Measurements from ENCODE around the gene TDP2.
"Not testable (repeated sequence)": the region's sequence is repeated elsewhere in the genome, so short reads cannot be mapped to it uniquely, and the experiment has no call there.

The TDP2 gene

GRCh38 chr6:24648276-24648675 is 18.4 kb downstream of the TDP2 start:
- no peak for DNase-seq (ENCODE audit: low read depth in 2 of 2, low spot score in 1 of 2)

- no peak for DNase-seq (ENCODE audit: low read depth in 2 of 2, low spot score in 1 of 2)
Measured at GRCh38 chr6:24646771-24647170, 19.9 kb downstream of the TDP2 start.

GRCh38 chr6:24644377-24644776 is 22.3 kb downstream of the TDP2 start:
- DNase-seq (ENCODE audit: low read depth in 2 of 2, low spot score in 1 of 2): no peak

- no peak for DNase-seq (ENCODE audit: low read depth in 2 of 2, low spot score in 1 of 2)
Measured at GRCh38 chr6:24643920-24644319, 22.8 kb downstream of the TDP2 start.

GRCh38 chr6:24642061-24642460 is 24.6 kb downstream of the TDP2 start:
- no peak for DNase-seq (ENCODE audit: low read depth in 2 of 2, low spot score in 1 of 2)

GRCh38 chr6:24640631-24641030 is 26.1 kb downstream of the TDP2 start:
- DNase-seq (ENCODE audit: low read depth in 2 of 2, low spot score in 1 of 2): not testable (repeated sequence)

- DNase-seq (ENCODE audit: low read depth in 2 of 2, low spot score in 1 of 2): no peak
Measured at GRCh38 chr6:24640166-24640565, 26.5 kb downstream of the TDP2 start.

- DNase-seq (ENCODE audit: low read depth in 2 of 2, low spot score in 1 of 2): no peak
Measured at GRCh38 chr6:24636681-24637080, 30.0 kb downstream of the TDP2 start.

- DNase-seq (ENCODE audit: low read depth in 2 of 2, low spot score in 1 of 2): no peak
Measured at GRCh38 chr6:24632573-24632972, 34.1 kb downstream of the TDP2 start.

- DNase-seq (ENCODE audit: low read depth in 2 of 2, low spot score in 1 of 2): no peak
Measured at GRCh38 chr6:24631671-24632070, 35.0 kb downstream of the TDP2 start.

GRCh38 chr6:24630856-24631505 is 35.7 kb downstream of the TDP2 start:
- no peak for DNase-seq (ENCODE audit: low read depth in 2 of 2, low spot score in 1 of 2)

- DNase-seq (ENCODE audit: low read depth in 2 of 2, low spot score in 1 of 2): no peak
Measured at GRCh38 chr6:24621626-24622289, 44.9 kb downstream of the TDP2 start.

GRCh38 chr6:24620637-24621036 is 46.1 kb downstream of the TDP2 start:
- no peak for DNase-seq (ENCODE audit: low read depth in 2 of 2, low spot score in 1 of 2)

GRCh38 chr6:24619661-24620060 is 47.0 kb downstream of the TDP2 start:
- no peak for DNase-seq (ENCODE audit: low read depth in 2 of 2, low spot score in 1 of 2)

GRCh38 chr6:24614648-24615047 is 52.1 kb downstream of the TDP2 start:
- no peak for DNase-seq (ENCODE audit: low read depth in 2 of 2, low spot score in 1 of 2)

- DNase-seq (ENCODE audit: low read depth in 2 of 2, low spot score in 1 of 2): no peak
Measured at GRCh38 chr6:24614043-24614420, 52.7 kb downstream of the TDP2 start.

- DNase-seq (ENCODE audit: low read depth in 2 of 2, low spot score in 1 of 2): no peak
Measured at GRCh38 chr6:24613361-24614042, 53.2 kb downstream of the TDP2 start.

GRCh38 chr6:24610672-24611071 is 56.0 kb downstream of the TDP2 start:
- no peak for DNase-seq (ENCODE audit: low read depth in 2 of 2, low spot score in 1 of 2)

- DNase-seq (ENCODE audit: low read depth in 2 of 2, low spot score in 1 of 2): no peak
Measured at GRCh38 chr6:24607310-24608105, 59.2 kb downstream of the TDP2 start.

GRCh38 chr6:24606200-24606930 is 60.3 kb downstream of the TDP2 start:
- DNase-seq (ENCODE audit: low read depth in 2 of 2, low spot score in 1 of 2): no peak

GRCh38 chr6:24603241-24603640 is 63.5 kb downstream of the TDP2 start:
- no peak for DNase-seq (ENCODE audit: low read depth in 2 of 2, low spot score in 1 of 2)

All from stimulated activated CD8-positive, alpha-beta memory T cell treated with anti-CD3 and anti-CD28 coated beads, Interleukin-4, amount 100 ng/mL, for 4 hours (primary cell).